OCI-LY7 (cell line): ENCODE data around the gene KLC3. TPM values are rescaled to one million over a fixed set of nuclear protein-coding genes. Genes with fewer than 3 reads are reported as not detected.

ENCODE experiments used
- BruUV-seq: library from RNA; stranded (reverse); fragments of 400-500 nt; replicated peaks from 2 replicates; lab custom pipeline; 2021; lab: Mats Ljungman, UMichigan
- CTCF ChIA-PET: fragments of 300-600 bp; sonication (Branson Sonifier 250); formaldehyde crosslinking; loops from one replicate; lab custom pipeline; 2022; ENCODE audit warnings: antibody characterized with exemption; ENCODE audit not compliant: unreplicated experiment; lab: Charles Lee
- POLR2A ChIA-PET: fragments of 300-600 bp; sonication (Branson Sonifier 250); formaldehyde crosslinking; loops from one replicate; lab custom pipeline; 2022; ENCODE audit warnings: antibody characterized with exemption; lab: Charles Lee
- DNase-seq: peaks from one replicate; pipeline ENCODE4 v3.0.0-alpha.2; 2015; ENCODE audit warnings: low spot score
- H2AFZ ChIP-seq: fragments of 200-600 bp; sonication (generic), shearing (Covaris generic); 2 replicates; pipeline ENCODE4 v1.6.1; 2014; ENCODE audit warnings: mild to moderate bottlenecking, antibody characterized with exemption, low read length, moderate library complexity
- H3K27ac ChIP-seq: fragments of 200-600 bp; sonication (generic); 2 replicates; pipeline ENCODE4 v1.5.1; 2014; ENCODE audit warnings: mixed run types, low read depth, mild to moderate bottlenecking, moderate library complexity, low read length, inconsistent platforms; ENCODE audit not compliant: poor library complexity, severe bottlenecking
- H3K36me3 ChIP-seq: fragments of 200-600 bp; sonication (generic); 2 replicates; pipeline ENCODE4 v1.6.1; 2014; ENCODE audit warnings: mild to moderate bottlenecking, antibody characterized with exemption, low read length, moderate library complexity, mixed read lengths; ENCODE audit not compliant: insufficient read depth
- H3K4me1 ChIP-seq: fragments of 200-600 bp; sonication (generic); 2 replicates; pipeline ENCODE4 v1.5.1; 2014; ENCODE audit warnings: mild to moderate bottlenecking, low read length; ENCODE audit not compliant: insufficient read depth, poor library complexity, severe bottlenecking
- H3K4me2 ChIP-seq: fragments of 200-600 bp; sonication (generic); 2 replicates; pipeline ENCODE4 v1.6.1; 2014; ENCODE audit warnings: mild to moderate bottlenecking, low read length
- H3K4me3 ChIP-seq: fragments of 200-600 bp; sonication (generic); 2 replicates; pipeline ENCODE4 v1.5.1; 2014; ENCODE audit warnings: mild to moderate bottlenecking, low read depth, low read length; ENCODE audit not compliant: poor library complexity, severe bottlenecking
- H3K79me2 ChIP-seq: fragments of 200-600 bp; sonication (generic); 2 replicates; pipeline ENCODE4 v1.6.1; 2016; ENCODE audit warnings: low read depth, mild to moderate bottlenecking, low read length, moderate library complexity, mixed read lengths; ENCODE audit not compliant: insufficient read depth
- H3K9me2 ChIP-seq: fragments of 200-600 bp; sonication (generic); 2 replicates; pipeline ENCODE4 v1.6.1; 2016; ENCODE audit warnings: mild to moderate bottlenecking, low read length, mixed read lengths; ENCODE audit not compliant: insufficient read depth
- H3K9me3 ChIP-seq: fragments of 200-600 bp; sonication (generic); 2 replicates; pipeline ENCODE4 v1.6.1; 2014; ENCODE audit warnings: mild to moderate bottlenecking, mixed run types, low read length, mixed read lengths
- H4K20me1 ChIP-seq: fragments of 200-600 bp; sonication (generic); 2 replicates; pipeline ENCODE4 v1.6.1; 2014; ENCODE audit warnings: mild to moderate bottlenecking, antibody characterized with exemption, low read length, moderate library complexity, mixed read lengths; ENCODE audit not compliant: insufficient read depth
- EZH2phosphoT487 ChIP-seq: fragments of 200-600 bp; sonication (generic); IDR thresholded peaks from 2 replicates; pipeline ENCODE4 v1.6.1; 2018; ENCODE audit warnings: low read depth, borderline replicate concordance, mild to moderate bottlenecking, mixed run types, antibody characterized with exemption, low read length, moderate library complexity, mixed read lengths
- intact Hi-C: fragments of 100-400 bp; cut with micrococcal nuclease; formaldehyde crosslinking; loops from one replicate; pipeline ENCODE4 v1.10.0; 2022; ENCODE audit not compliant: unreplicated experiment
- total RNA-seq, 2 experiments: library from RNA; depleted of rRNA in 1 of 2; stranded (reverse); fragments of >200 nt in 1 of 2; shearing (Covaris generic) in 1 of 2; gene quantifications; 2 replicates each; pipeline ENCODE4 v1.2.3, GENCODE V29; 2014 to 2022
- TF ChIP-seq, protein P1 (sequence below): fragments of 200-600 bp; sonication (generic); conservative IDR thresholded peaks from 2 replicates; pipeline ENCODE4 v1.5.1; 2014; ENCODE audit warnings: mild to moderate bottlenecking, antibody characterized with exemption, low read length, moderate library complexity, mixed read lengths

KLC3 gene
- total RNA-seq, 2 experiments from 2014 or later: not detected

DNA sequence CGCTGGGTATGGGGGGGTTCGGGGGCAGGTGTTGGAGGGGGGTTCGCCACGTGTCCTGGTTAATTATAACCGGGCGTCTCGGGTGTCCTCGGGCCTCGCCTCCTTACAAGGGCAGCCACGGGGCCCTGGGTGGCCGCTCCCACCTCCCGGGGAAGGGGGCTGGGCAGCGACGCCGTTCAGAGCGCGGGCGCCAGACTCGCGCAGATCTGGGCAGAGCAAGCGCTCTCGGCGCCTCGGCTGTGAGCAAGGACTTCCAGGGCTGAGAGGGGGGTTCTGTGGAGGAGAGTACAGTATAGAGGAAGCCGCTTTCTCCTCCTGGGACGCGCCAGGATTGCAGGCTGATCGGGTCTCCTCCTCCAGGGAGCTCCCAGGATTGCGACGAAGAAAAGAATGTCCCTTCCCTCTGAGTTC lies 16.9 kb upstream of the KLC3 start:
- H3K9me3 ChIP-seq: no peaks in the 10 kb centered on the region
- no peaks in the 10 kb centered on the region for H4K20me1 ChIP-seq
- ChIA-PET CTCF (no interaction called here), POLR2A (no interaction called here)
- DNase-seq: no peak
- H2AFZ ChIP-seq: no peak overlapping the region
- no peak for TF ChIP-seq EZH2phosphoT487
- TF ChIP-seq, protein P1, sequence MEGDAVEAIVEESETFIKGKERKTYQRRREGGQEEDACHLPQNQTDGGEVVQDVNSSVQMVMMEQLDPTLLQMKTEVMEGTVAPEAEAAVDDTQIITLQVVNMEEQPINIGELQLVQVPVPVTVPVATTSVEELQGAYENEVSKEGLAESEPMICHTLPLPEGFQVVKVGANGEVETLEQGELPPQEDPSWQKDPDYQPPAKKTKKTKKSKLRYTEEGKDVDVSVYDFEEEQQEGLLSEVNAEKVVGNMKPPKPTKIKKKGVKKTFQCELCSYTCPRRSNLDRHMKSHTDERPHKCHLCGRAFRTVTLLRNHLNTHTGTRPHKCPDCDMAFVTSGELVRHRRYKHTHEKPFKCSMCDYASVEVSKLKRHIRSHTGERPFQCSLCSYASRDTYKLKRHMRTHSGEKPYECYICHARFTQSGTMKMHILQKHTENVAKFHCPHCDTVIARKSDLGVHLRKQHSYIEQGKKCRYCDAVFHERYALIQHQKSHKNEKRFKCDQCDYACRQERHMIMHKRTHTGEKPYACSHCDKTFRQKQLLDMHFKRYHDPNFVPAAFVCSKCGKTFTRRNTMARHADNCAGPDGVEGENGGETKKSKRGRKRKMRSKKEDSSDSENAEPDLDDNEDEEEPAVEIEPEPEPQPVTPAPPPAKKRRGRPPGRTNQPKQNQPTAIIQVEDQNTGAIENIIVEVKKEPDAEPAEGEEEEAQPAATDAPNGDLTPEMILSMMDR: no peak
- intact Hi-C loops: no loop called here
- no peaks in the 10 kb centered on the region for H3K36me3 ChIP-seq
- BruUV-seq: no TSS peak
- no peak overlapping the region for H3K27ac ChIP-seq
- H3K4me1 ChIP-seq: peaks cover 10% of the 10 kb centered on the region
- H3K4me2 ChIP-seq: no peak overlapping the region
- H3K79me2 ChIP-seq: no peaks in the 10 kb centered on the region
- H3K4me3 ChIP-seq: no peak overlapping the region
- H3K9me2 ChIP-seq: no peaks in the 10 kb centered on the region

DNA sequence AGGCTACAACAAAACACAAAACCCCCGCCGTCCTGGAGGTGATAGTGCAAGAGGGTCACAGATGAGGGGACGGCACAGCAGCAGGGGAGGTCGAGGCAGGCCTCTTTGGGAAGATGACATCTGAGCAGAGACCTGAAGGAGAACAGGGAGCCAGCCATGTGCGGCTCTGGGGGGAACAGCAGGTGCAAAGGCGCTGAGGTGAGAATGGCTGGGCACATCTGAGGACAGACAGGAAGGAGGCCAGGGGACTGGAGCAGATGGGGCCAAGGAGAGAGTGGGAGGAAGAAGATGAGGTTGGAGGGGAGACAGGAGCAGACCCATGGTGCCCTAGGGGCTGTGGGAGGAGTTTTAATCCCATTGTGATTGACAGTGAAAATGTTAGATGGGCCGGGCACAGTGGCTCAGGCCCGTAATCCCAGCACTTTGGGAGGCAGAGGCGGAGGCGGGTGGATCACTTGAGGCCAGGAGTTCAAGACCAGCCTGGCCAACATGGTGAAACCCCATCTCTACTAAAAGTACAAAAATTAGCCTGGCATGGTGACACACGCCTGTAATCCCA lies 16.1 kb upstream of the KLC3 start:
- no peak overlapping the region for H3K4me2 ChIP-seq
- no peak for TF ChIP-seq EZH2phosphoT487
- TF ChIP-seq, protein P1: no peak
- POLR2A ChIA-PET: no interaction called here
- no peak overlapping the region for H3K27ac ChIP-seq
- no TSS peak for BruUV-seq
- no peaks in the 10 kb centered on the region for H3K79me2 ChIP-seq
- H3K9me2 ChIP-seq: no peaks in the 10 kb centered on the region
- peaks cover 10% of the 10 kb centered on the region for H3K4me1 ChIP-seq
- H3K4me3 ChIP-seq: no peak overlapping the region
- intact Hi-C loops: no loop called here
- CTCF ChIA-PET: no interaction called here
- no peaks in the 10 kb centered on the region for H3K36me3 ChIP-seq
- no peak for DNase-seq
- no peak overlapping the region for H2AFZ ChIP-seq
- no peaks in the 10 kb centered on the region for H4K20me1 ChIP-seq
- no peaks in the 10 kb centered on the region for H3K9me3 ChIP-seq

DNA sequence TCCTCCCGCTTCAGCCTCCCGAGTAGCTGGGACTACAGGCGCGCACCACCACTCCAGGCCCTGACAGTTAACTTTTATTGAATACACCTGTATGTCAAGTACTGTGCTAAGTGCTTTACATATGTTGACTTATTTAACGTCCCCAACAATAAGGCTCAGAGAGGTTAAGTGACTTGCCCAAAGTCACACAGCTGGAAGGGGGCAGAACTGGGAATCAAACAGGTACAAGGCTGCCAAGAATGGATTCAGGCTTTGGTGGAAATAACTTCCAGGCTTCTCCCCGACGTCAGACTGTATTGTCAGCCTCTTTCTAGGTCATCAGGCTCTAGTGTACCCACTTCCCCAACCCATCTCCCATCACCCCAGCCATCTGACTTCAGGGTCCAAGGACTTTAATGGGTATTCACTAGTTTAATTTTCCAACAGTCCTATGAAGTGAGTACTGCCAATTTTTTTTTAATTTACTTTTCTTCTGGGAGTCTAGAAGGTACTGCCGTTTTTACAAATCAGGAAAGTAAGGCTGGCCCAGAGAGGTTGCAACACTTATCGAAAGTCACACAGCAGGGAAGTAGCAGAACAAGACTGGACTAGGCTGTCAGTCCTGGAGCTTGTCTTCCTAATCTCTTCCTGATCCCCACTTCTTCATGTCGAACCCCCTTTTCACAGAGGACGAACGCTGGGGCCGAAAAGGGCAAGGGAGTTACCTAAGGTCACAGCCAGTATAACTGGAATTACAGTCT lies 13.0 kb upstream of the KLC3 start:
- CTCF ChIA-PET: no interaction called here
- DNase-seq: no peak
- POLR2A ChIA-PET: interaction anchor here (1.0 kb wide), 1 partner anchor 75 kb away, joined by 3 read pairs; no protein-coding TSS in a partner anchor
- no peak overlapping the region for H3K4me2 ChIP-seq
- no peaks in the 10 kb centered on the region for H3K9me2 ChIP-seq
- H3K4me3 ChIP-seq: no peak overlapping the region
- no peaks in the 10 kb centered on the region for H3K36me3 ChIP-seq
- no peaks in the 10 kb centered on the region for H3K79me2 ChIP-seq
- H3K9me3 ChIP-seq: no peaks in the 10 kb centered on the region
- no peak overlapping the region for H3K27ac ChIP-seq
- no peak for TF ChIP-seq EZH2phosphoT487
- H3K4me1 ChIP-seq: peaks cover 10% of the 10 kb centered on the region
- intact Hi-C loops: no loop called here
- H4K20me1 ChIP-seq: no peaks in the 10 kb centered on the region
- no peak overlapping the region for H2AFZ ChIP-seq
- no TSS peak for BruUV-seq
